Mesenteric fat pad (tissue), 1 donor: ENCODE data around the gene UBTF. TPM values are rescaled to one million over a fixed set of nuclear protein-coding genes. Genes with fewer than 3 reads are reported as not detected.

Experiments
- DNase-seq: peaks from one replicate; pipeline ENCODE4 v3.0.0-alpha.2; 2020; ENCODE audit warnings: low spot score
- total RNA-seq: library from RNA; stranded (reverse); fragmentation: NEBNext Ultra II Directional; extraction: Animal tissue kit (Norgen Biotek cat#: 25700); gene quantifications from one replicate; pipeline ENCODE4 v1.2.1, GENCODE V29; 2021
- donor health status: DM: yes; HTN: yes; CAD: no.

Gene UBTF
- total RNA-seq, 1 donor from 2014 or later: 41.2 TPM

- no peak for DNase-seq
Measured at GRCh38 chr17:44197980-44198720, 21.3 kb downstream of the UBTF start.

- DNase-seq: no peak
Measured at GRCh38 chr17:44197107-44197506, 22.4 kb downstream of the UBTF start.

- no peak for DNase-seq
Measured at GRCh38 chr17:44193326-44194084, 26.0 kb downstream of the UBTF start.

- no peak for DNase-seq
Measured at GRCh38 chr17:44192750-44193149, 26.7 kb downstream of the UBTF start.

- no peak for DNase-seq
Measured at GRCh38 chr17:44191941-44192496, 27.5 kb downstream of the UBTF start.

GRCh38 chr17:44191369-44191768 lies 28.1 kb downstream of the UBTF start:
- DNase-seq: no peak

- DNase-seq: no peak
Measured at GRCh38 chr17:44190481-44190880, 29.0 kb downstream of the UBTF start.

- DNase-seq: no peak
Measured at GRCh38 chr17:44188576-44189403, 30.7 kb downstream of the UBTF start.

- DNase-seq: no peak
Measured at GRCh38 chr17:44187131-44187899, 32.2 kb downstream of the UBTF start.

GRCh38 chr17:44186307-44187130 lies 33.0 kb downstream of the UBTF start, which contains the start of gene TMUB2:
Gene TMUB2, plus strand, starts transcription at chr17:44186972. Its CDS starts 737 bp downstream, at chr17:44187709.
- DNase-seq: peak; percentile 100

- DNase-seq: no peak
Measured at GRCh38 chr17:44184212-44184810, 35.2 kb downstream of the UBTF start.

- DNase-seq: no peak
Measured at GRCh38 chr17:44183024-44183423, 36.5 kb downstream of the UBTF start.

- no peak for DNase-seq
Measured at GRCh38 chr17:44178133-44178532, 41.3 kb downstream of the UBTF start.

- no peak for DNase-seq
Measured at GRCh38 chr17:44177640-44178039, 41.8 kb downstream of the UBTF start.

- DNase-seq: no peak
Measured at GRCh38 chr17:44176671-44177501, 42.6 kb downstream of the UBTF start.

GRCh38 chr17:44176257-44176656 lies 43.2 kb downstream of the UBTF start:
- DNase-seq: no peak

GRCh38 chr17:44174427-44174826 lies 45.0 kb downstream of the UBTF start:
- no peak for DNase-seq

GRCh38 chr17:44171931-44172455 lies 47.5 kb downstream of the UBTF start:
- DNase-seq: no peak
